ENCODE data around the gene PTRH2. TPM values are rescaled to one million over a fixed set of nuclear protein-coding genes. Genes with fewer than 3 reads are reported as not detected.
A peak's percentile ranks its signal among the peaks of the same experiment; 100 is the strongest.

The PTRH2 gene
- total RNA-seq, 2 experiments from 2014 or later: 52.7 to 55.2 TPM

GRCh38 chr17:59733697-59734096, 26.5 kb upstream of the PTRH2 start:
- DNase-seq: no peak
- H3K4me1 Mint-ChIP-seq: peaks cover 10% of the 10 kb centered on the region
- H3K4me3 Mint-ChIP-seq: no peak overlapping the region
- peaks cover 11% of the 10 kb centered on the region for H3K36me3 Mint-ChIP-seq
- H3K27me3 Mint-ChIP-seq: no peaks in the 10 kb centered on the region
- H3K9me3 Mint-ChIP-seq: no peaks in the 10 kb centered on the region
- no peak overlapping the region for H3K27ac Mint-ChIP-seq

DNA sequence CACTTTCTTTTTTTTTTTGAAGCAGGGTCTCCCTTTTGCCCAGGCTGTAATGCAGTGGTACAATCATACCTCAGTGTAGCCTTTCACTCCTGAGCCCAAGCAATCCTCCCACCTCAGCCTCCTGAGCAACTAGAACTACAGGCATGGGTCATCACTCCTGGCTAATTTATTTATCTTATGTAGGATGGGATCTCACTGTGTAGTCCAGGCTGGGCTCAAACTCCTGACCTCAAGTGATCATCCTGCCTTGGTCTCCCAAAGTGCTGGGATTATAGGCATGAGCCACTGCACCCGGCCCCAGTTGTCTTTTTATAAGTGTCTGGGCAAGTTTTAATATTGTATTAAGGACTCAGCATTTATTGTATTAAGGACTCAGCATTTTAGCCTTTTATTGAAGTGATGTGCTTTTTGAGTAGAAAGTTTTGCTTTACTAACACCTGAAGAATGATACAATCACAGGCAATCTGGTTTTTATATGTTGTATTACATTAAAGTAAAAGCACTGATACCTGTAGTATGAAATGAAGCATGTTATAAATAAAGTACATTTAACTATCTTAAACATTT, 23.1 kb upstream of the PTRH2 start:
- Mint-ChIP-seq H3K4me1 (peaks cover 11% of the 10 kb centered on the region), H3K9me3 (no peaks in the 10 kb centered on the region), H3K36me3 (peaks cover 11% of the 10 kb centered on the region), H3K27ac (no peak overlapping the region), H3K4me3 (no peak overlapping the region), H3K27me3 (no peaks in the 10 kb centered on the region)
- no peak for DNase-seq

DNA sequence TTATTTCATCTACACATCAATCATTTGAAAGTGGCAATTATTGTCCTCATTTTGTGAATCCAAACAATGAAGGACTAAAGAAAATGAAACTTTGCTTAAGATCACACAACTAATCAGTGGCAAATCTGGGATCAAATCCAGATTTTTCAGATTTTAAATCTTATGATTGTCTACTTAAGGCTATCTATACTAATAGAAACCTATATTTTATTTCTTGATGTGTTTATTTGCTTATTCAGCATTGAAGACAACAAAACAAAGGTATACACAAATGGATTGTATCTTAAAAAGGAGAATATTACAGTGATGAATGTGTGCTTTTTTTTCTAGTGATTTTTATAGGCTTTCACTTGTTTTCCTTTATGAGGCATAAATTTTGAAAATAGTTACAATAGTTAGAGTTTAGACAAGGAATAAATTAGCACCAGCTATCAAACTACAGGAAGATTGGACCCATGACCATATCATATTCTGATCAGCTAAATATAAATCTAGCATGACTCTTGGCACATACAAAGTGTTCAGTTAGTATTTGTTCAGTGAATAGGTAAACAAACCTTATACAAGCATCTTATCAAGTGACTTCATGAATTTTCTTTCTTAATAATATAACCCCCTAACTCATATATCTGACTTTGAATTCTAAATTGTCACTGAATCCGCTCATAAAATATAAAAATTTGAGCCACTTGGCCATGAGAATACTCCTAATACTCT, 20.7 kb upstream of the PTRH2 start:
- no peak for DNase-seq
- no peaks in the 10 kb centered on the region for H3K9me3 Mint-ChIP-seq
- H3K4me3 Mint-ChIP-seq: no peak overlapping the region
- H3K4me1 Mint-ChIP-seq: peaks cover 14% of the 10 kb centered on the region
- H3K36me3 Mint-ChIP-seq: peaks cover 10% of the 10 kb centered on the region
- H3K27ac Mint-ChIP-seq: no peak overlapping the region
- no peaks in the 10 kb centered on the region for H3K27me3 Mint-ChIP-seq

GRCh38 chr17:59725691-59726090, 18.5 kb upstream of the PTRH2 start:
- no peaks in the 10 kb centered on the region for H3K9me3 Mint-ChIP-seq
- peaks cover 8% of the 10 kb centered on the region for H3K36me3 Mint-ChIP-seq
- H3K4me3 Mint-ChIP-seq: no peak overlapping the region
- no peak overlapping the region for H3K27ac Mint-ChIP-seq
- H3K4me1 Mint-ChIP-seq: peaks cover 15% of the 10 kb centered on the region
- no peaks in the 10 kb centered on the region for H3K27me3 Mint-ChIP-seq
- no peak for DNase-seq

DNA sequence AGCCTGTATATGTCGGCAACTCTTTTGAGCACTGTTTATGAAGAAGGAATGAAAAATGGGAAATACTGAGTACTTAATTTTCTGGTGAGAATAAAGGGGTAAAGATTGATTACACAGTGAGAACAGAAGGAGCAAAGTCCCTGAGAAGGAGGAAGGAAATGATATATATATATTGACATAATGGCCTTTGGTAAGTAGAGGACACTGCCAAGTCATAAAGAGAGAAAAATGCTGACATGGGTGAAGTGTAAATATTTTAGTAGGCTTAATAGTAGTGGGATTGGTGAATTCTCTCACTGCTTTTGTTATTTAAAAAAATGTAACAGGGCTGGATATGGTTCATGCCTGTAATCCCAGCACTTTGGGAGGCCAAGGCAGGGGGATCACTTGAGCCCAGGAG, 16.4 kb upstream of the PTRH2 start:
- Mint-ChIP-seq H3K36me3 (peaks cover 4% of the 10 kb centered on the region), H3K27ac (no peak overlapping the region), H3K4me1 (peaks cover 10% of the 10 kb centered on the region), H3K27me3 (no peaks in the 10 kb centered on the region), H3K9me3 (no peaks in the 10 kb centered on the region), H3K4me3 (no peak overlapping the region)
- no peak for DNase-seq

GRCh38 chr17:59723041-59723440, 15.8 kb upstream of the PTRH2 start:
- H3K36me3 Mint-ChIP-seq: peaks cover 4% of the 10 kb centered on the region
- no peak overlapping the region for H3K27ac Mint-ChIP-seq
- H3K27me3 Mint-ChIP-seq: no peaks in the 10 kb centered on the region
- no peak for DNase-seq
- H3K4me3 Mint-ChIP-seq: no peak overlapping the region
- peaks cover 10% of the 10 kb centered on the region for H3K4me1 Mint-ChIP-seq
- H3K9me3 Mint-ChIP-seq: no peaks in the 10 kb centered on the region

- no peak for DNase-seq
- Mint-ChIP-seq H3K4me3 (no peak overlapping the region), H3K27ac (no peak overlapping the region), H3K9me3 (no peaks in the 10 kb centered on the region), H3K4me1 (peaks cover 10% of the 10 kb centered on the region), H3K27me3 (no peaks in the 10 kb centered on the region), H3K36me3 (peaks cover 4% of the 10 kb centered on the region)
Observed at GRCh38 chr17:59722623-59723022, 15.4 kb upstream of the PTRH2 start.

DNA sequence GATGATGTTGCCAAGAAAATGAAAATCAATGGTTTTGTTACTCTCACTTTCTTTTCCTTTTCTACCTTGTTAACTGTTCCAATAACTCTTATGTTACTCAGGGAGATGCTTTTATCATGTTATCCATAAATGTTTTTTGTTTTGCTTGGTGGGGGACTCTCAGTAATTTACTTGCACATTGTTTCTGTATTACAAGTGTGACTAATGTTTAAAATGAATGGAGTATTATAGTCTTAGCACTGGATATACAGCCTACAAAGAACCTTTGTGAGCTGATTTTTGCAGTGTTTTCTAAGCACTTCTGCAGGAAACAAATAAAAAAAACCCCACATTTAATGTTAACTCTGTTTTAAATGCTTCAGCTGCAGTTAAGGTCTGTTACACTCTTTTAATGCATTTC, 12.3 kb upstream of the PTRH2 start:
- peaks cover 6% of the 10 kb centered on the region for H3K36me3 Mint-ChIP-seq
- no peaks in the 10 kb centered on the region for H3K9me3 Mint-ChIP-seq
- H3K4me1 Mint-ChIP-seq: peaks cover 25% of the 10 kb centered on the region
- DNase-seq: no peak
- H3K27ac Mint-ChIP-seq: no peak overlapping the region
- no peaks in the 10 kb centered on the region for H3K27me3 Mint-ChIP-seq
- no peak overlapping the region for H3K4me3 Mint-ChIP-seq

- peaks cover 29% of the 10 kb centered on the region for H3K4me1 Mint-ChIP-seq
- no peaks in the 10 kb centered on the region for H3K9me3 Mint-ChIP-seq
- no peak overlapping the region for H3K4me3 Mint-ChIP-seq
- no peak overlapping the region for H3K27ac Mint-ChIP-seq
- peaks cover 6% of the 10 kb centered on the region for H3K36me3 Mint-ChIP-seq
- DNase-seq: no peak
- H3K27me3 Mint-ChIP-seq: no peaks in the 10 kb centered on the region
Observed at GRCh38 chr17:59716427-59716826, 9.2 kb upstream of the PTRH2 start.

DNA sequence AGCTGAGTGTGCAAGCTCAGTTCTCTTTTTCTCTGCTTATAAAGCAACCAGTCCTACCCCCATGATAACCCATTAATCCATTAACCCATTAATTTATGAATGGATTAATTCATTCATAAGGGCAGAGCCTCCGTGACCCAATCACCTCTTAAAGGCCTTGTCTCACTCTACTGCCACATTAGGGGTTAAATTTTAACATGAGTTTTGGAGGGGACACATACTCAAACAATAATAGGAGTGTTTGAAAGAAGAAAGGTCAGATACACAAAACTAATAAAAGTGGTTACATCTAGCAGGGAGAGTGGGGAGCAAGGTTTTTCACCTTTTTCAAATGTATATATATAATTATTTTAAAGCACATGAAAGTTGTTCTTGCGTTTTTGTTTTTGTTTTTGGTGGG, 7.0 kb upstream of the PTRH2 start:
- no peak overlapping the region for H3K4me3 Mint-ChIP-seq
- H3K9me3 Mint-ChIP-seq: no peaks in the 10 kb centered on the region
- H3K27ac Mint-ChIP-seq: no peak overlapping the region
- DNase-seq: no peak
- no peaks in the 10 kb centered on the region for H3K27me3 Mint-ChIP-seq
- peaks cover 39% of the 10 kb centered on the region for H3K4me1 Mint-ChIP-seq
- peaks cover 6% of the 10 kb centered on the region for H3K36me3 Mint-ChIP-seq

GRCh38 chr17:59712862-59713261, 5.6 kb upstream of the PTRH2 start:
- peaks cover 41% of the 10 kb centered on the region for H3K4me1 Mint-ChIP-seq
- H3K9me3 Mint-ChIP-seq: no peaks in the 10 kb centered on the region
- H3K27me3 Mint-ChIP-seq: no peaks in the 10 kb centered on the region
- H3K27ac Mint-ChIP-seq: no peak overlapping the region
- no peak overlapping the region for H3K4me3 Mint-ChIP-seq
- no peak for DNase-seq
- H3K36me3 Mint-ChIP-seq: peaks cover 8% of the 10 kb centered on the region

DNA sequence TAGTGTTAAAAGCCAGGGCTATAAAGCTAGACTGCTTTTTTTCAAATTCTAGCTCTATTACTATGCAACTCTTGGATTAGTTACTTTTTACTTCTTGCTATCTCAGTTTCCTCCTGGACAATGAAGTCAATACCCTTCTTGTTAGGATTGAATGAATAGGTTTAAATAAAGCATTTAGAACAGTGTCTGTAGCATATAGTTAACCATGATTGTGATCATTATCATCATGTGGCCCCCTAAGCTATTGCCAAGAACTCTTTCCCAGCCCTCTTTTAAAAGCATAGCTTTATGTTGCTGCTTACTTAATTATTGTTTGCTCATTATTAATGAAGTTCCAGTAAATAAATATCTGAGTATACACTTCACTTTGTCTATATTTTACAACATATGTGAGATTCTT, 4.7 kb upstream of the PTRH2 start:
- no peak overlapping the region for H3K27ac Mint-ChIP-seq
- H3K4me1 Mint-ChIP-seq: peaks cover 41% of the 10 kb centered on the region
- H3K36me3 Mint-ChIP-seq: peaks cover 12% of the 10 kb centered on the region
- no peak overlapping the region for H3K4me3 Mint-ChIP-seq
- H3K9me3 Mint-ChIP-seq: no peaks in the 10 kb centered on the region
- no peaks in the 10 kb centered on the region for H3K27me3 Mint-ChIP-seq
- no peak for DNase-seq

DNA sequence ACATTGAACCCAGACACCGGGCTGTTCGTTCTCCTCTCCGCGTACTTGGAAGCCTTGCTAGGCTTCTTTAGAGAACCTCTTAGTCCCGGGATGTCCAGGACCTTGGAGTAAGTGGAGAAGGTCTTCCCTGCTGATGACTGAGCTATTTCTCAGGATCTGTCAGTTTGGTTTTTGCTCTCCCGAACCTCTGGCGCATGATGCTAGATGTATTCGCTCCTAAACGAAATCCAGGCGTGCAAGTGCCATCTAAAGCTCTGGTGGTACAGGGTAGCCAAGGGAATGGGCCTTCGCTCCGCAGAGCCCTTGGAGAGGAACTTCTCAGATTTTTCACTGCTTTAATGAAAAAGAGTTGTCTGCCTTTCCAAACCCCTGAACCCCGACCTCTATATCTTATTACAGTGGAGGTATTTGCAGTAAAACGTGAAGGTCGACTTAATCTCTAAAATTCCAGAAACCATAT, 771 bp upstream of the PTRH2 start:
- peak overlapping the region; percentile 98 for H3K27ac Mint-ChIP-seq
- DNase-seq: no peak
- no peaks in the 10 kb centered on the region for H3K27me3 Mint-ChIP-seq
- H3K4me1 Mint-ChIP-seq: peaks cover 50% of the 10 kb centered on the region
- peak overlapping the region; percentile 100 for H3K4me3 Mint-ChIP-seq
- no peaks in the 10 kb centered on the region for H3K9me3 Mint-ChIP-seq
- peaks cover 45% of the 10 kb centered on the region for H3K36me3 Mint-ChIP-seq

- peaks cover 70% of the 10 kb centered on the region for H3K4me1 Mint-ChIP-seq
- no peaks in the 10 kb centered on the region for H3K9me3 Mint-ChIP-seq
- peak overlapping the region; percentile 32 for H3K27ac Mint-ChIP-seq
- DNase-seq: no peak
- no peak overlapping the region for H3K4me3 Mint-ChIP-seq
- H3K36me3 Mint-ChIP-seq: peaks cover 79% of the 10 kb centered on the region
- H3K27me3 Mint-ChIP-seq: no peaks in the 10 kb centered on the region
Observed at GRCh38 chr17:59702304-59702703, 4.9 kb downstream of the PTRH2 start.

GRCh38 chr17:59699786-59700185, 7.4 kb downstream of the PTRH2 start:
- Mint-ChIP-seq H3K4me3 (no peak overlapping the region), H3K9me3 (no peaks in the 10 kb centered on the region), H3K36me3 (peaks cover 66% of the 10 kb centered on the region), H3K4me1 (peaks cover 72% of the 10 kb centered on the region), H3K27ac (peak overlapping the region; percentile 42), H3K27me3 (no peaks in the 10 kb centered on the region)
- DNase-seq: no peak

DNA sequence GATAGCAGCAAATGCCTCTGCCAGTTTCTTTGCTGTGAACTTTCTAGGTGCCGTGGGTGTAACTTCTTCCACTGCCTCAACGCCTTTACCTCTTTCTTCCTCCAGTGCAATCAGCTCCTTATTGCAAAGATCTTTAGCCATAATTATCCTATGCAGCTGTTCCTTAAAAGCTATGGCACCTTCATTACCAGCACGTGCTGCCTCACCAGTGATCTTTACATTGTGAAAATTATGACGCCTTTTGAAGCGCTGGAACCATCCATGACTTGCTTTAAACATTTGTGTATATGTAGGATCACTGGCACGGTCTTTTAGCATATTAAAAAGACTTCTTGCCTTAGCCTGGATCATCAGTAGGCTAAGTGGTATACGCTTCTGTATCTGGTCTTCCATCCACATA, 8.0 kb downstream of the PTRH2 start:
- no peaks in the 10 kb centered on the region for H3K9me3 Mint-ChIP-seq
- H3K4me3 Mint-ChIP-seq: no peak overlapping the region
- H3K36me3 Mint-ChIP-seq: peaks cover 60% of the 10 kb centered on the region
- peaks cover 69% of the 10 kb centered on the region for H3K4me1 Mint-ChIP-seq
- no peak overlapping the region for H3K27ac Mint-ChIP-seq
- no peak for DNase-seq
- no peaks in the 10 kb centered on the region for H3K27me3 Mint-ChIP-seq
